Measurements from ENCODE around the gene MYADML2. TPM values are rescaled to one million over a fixed set of nuclear protein-coding genes. Genes with fewer than 3 reads are reported as not detected.

Gene MYADML2
- total and polyA plus RNA-seq, 10 of the 15 experiments (the other 5 are each of a cell fraction or from before 2014, with no cell fraction given), result not detected

- TF ChIP-seq, protein P1, sequence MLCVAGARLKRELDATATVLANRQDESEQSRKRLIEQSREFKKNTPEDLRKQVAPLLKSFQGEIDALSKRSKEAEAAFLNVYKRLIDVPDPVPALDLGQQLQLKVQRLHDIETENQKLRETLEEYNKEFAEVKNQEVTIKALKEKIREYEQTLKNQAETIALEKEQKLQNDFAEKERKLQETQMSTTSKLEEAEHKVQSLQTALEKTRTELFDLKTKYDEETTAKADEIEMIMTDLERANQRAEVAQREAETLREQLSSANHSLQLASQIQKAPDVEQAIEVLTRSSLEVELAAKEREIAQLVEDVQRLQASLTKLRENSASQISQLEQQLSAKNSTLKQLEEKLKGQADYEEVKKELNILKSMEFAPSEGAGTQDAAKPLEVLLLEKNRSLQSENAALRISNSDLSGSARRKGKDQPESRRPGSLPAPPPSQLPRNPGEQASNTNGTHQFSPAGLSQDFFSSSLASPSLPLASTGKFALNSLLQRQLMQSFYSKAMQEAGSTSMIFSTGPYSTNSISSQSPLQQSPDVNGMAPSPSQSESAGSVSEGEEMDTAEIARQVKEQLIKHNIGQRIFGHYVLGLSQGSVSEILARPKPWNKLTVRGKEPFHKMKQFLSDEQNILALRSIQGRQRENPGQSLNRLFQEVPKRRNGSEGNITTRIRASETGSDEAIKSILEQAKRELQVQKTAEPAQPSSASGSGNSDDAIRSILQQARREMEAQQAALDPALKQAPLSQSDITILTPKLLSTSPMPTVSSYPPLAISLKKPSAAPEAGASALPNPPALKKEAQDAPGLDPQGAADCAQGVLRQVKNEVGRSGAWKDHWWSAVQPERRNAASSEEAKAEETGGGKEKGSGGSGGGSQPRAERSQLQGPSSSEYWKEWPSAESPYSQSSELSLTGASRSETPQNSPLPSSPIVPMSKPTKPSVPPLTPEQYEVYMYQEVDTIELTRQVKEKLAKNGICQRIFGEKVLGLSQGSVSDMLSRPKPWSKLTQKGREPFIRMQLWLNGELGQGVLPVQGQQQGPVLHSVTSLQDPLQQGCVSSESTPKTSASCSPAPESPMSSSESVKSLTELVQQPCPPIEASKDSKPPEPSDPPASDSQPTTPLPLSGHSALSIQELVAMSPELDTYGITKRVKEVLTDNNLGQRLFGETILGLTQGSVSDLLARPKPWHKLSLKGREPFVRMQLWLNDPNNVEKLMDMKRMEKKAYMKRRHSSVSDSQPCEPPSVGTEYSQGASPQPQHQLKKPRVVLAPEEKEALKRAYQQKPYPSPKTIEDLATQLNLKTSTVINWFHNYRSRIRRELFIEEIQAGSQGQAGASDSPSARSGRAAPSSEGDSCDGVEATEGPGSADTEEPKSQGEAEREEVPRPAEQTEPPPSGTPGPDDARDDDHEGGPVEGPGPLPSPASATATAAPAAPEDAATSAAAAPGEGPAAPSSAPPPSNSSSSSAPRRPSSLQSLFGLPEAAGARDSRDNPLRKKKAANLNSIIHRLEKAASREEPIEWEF (IDR thresholded peaks at IDR 0.05; ENCODE audit: insufficient replicate concordance, low read depth, low read length), result no peak
- TF ChIP-seq ZNF687 (IDR thresholded peaks at IDR 0.05) (no peak), BCLAF1 (IDR thresholded peaks at IDR 0.05) (no peak), TARDBP (IDR thresholded peaks at IDR 0.05; ENCODE audit: borderline replicate concordance) (no peak), IRF4 (IDR thresholded peaks at IDR 0.05; ENCODE audit: low read depth, low read length) (no peak), ZNF24 (IDR thresholded peaks at IDR 0.05) (no peak), POLR2AphosphoS2 (IDR thresholded peaks at IDR 0.05; ENCODE audit: low read depth, low read length) (no peak), EGR1 (IDR thresholded peaks at IDR 0.05; ENCODE audit: borderline replicate concordance in 1 of 2, low read depth in 2 of 2, low read length in 2 of 2) (no peak), PML (IDR thresholded peaks at IDR 0.05; ENCODE audit: low read length) (no peak), ZZZ3 (IDR thresholded peaks at IDR 0.05; ENCODE audit: control insufficient read depth, insufficient read length, low read depth) (no peak)
- TF ChIP-seq, protein P2, sequence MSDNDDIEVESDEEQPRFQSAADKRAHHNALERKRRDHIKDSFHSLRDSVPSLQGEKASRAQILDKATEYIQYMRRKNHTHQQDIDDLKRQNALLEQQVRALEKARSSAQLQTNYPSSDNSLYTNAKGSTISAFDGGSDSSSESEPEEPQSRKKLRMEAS (IDR thresholded peaks at IDR 0.05; ENCODE audit: low read depth, low read length), result no peak
- TF ChIP-seq, protein P3, sequence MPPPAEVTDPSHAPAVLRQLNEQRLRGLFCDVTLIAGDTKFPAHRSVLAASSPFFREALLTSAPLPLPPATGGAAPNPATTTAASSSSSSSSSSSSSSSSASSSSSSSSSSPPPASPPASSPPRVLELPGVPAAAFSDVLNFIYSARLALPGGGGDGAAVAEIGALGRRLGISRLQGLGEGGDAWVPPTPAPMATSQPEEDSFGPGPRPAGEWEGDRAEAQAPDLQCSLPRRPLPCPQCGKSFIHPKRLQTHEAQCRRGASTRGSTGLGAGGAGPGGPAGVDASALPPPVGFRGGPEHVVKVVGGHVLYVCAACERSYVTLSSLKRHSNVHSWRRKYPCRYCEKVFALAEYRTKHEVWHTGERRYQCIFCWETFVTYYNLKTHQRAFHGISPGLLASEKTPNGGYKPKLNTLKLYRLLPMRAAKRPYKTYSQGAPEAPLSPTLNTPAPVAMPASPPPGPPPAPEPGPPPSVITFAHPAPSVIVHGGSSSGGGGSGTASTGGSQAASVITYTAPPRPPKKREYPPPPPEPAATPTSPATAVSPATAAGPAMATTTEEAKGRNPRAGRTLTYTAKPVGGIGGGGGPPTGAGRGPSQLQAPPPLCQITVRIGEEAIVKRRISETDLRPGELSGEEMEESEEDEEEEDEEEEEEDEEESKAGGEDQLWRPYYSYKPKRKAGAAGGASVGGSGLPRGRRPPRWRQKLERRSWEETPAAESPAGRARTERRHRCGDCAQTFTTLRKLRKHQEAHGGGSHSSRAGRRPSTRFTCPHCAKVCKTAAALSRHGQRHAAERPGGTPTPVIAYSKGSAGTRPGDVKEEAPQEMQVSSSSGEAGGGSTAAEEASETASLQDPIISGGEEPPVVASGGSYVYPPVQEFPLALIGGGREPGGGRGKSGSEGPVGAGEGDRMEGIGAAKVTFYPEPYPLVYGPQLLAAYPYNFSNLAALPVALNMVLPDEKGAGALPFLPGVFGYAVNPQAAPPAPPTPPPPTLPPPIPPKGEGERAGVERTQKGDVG (CRISPR knock-in tag; IDR thresholded peaks at IDR 0.05), result no peak
These were observed 2.2 kb downstream of the MYADML2 start (continued) for GRCh38 chr17:81944858-81945257.

All from GM12878 (cell line).